Left ventricle myocardium inferior (tissue), 1 donor: ENCODE results near the gene CELF2. TPM values are rescaled to one million over a fixed set of nuclear protein-coding genes. Genes with fewer than 3 reads are reported as not detected.

Experiments
- DNase-seq: peaks from one replicate; pipeline ENCODE4 v3.0.0-alpha.2; 2020
- H3K27ac ChIP-seq: fragments of 200-600 bp; replicated peaks from 2 replicates; pipeline ENCODE4 v1.8.0; 2021
- H3K27me3 ChIP-seq: fragments of 200-600 bp; 2 replicates; pipeline ENCODE4 v1.8.0; 2021; ENCODE audit warnings: low read depth
- H3K36me3 ChIP-seq: fragments of 200-600 bp; 2 replicates; pipeline ENCODE4 v1.8.0; 2021
- H3K4me1 ChIP-seq: fragments of 200-600 bp; 2 replicates; pipeline ENCODE4 v1.8.0; 2021
- H3K4me3 ChIP-seq: fragments of 200-600 bp; 2 replicates; pipeline ENCODE4 v1.8.0; 2021; ENCODE audit warnings: mild to moderate bottlenecking, moderate library complexity
- H3K9me3 ChIP-seq: fragments of 200-600 bp; replicated peaks from 2 replicates; pipeline ENCODE4 v1.8.0; 2021
- intact Hi-C: fragments of 100-400 bp; cut with micrococcal nuclease; formaldehyde crosslinking; loops from one replicate; pipeline ENCODE4 v1.11.0; 2022
- total RNA-seq: library from RNA; stranded (reverse); fragmentation: NEBNext Ultra II Directional; extraction: Animal tissue kit (Norgen Biotek cat#: 25700); gene quantifications from one replicate; pipeline ENCODE4 v1.2.1, GENCODE V29; 2021
- TF ChIP-seq, protein P1 (sequence below): fragments of 200-600 bp; IDR thresholded peaks from 2 replicates; pipeline ENCODE4 v1.8.0; 2021; ENCODE audit warnings: antibody characterized with exemption, mild to moderate bottlenecking, borderline replicate concordance
- donor health status: DM: no; HTN: yes; CAD: no; lungs with severe emphysema.

The CELF2 gene
- total RNA-seq, 1 donor from 2014 or later: 74.9 TPM

DNA sequence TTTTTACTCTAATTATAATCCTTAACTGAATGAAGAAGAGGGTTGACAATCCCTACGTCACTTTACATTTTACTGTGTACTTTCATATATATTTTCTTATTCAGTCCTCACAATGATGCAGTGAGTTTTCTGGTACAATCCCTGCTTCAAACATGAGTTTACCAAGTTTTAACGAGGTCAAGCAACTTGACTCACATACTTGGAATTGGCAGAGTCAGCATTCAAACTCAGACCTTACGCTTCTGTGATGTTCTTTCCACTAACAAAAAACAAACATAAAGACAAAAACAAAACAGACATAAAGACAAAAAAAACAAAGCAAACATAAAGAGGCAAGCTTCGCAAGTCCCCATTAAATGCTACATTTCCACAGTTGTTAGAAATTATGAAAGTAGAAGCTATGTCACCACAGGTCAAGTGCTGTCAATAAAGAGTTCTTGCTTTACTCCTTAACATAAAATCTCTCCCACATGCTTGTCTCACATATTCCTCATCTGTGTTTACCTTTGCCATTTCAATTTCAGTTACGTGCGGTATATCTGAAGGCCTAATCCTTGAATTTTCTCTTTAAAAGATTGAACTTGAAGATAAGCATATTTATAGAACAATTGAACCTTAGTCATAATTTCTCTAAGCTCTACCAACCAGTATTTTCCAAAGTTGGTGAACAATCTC is 217.3 kb downstream of the CELF2 start:
- Histone ChIP-seq H3K4me3 (no peak overlapping the region), H3K9me3 (peaks cover 9% of the 10 kb centered on the region), H3K4me1 (peaks cover 47% of the 10 kb centered on the region), H3K27ac (no peak overlapping the region), H3K36me3 (peaks cover 8% of the 10 kb centered on the region), H3K27me3 (no peaks in the 10 kb centered on the region)
- TF ChIP-seq, protein P1, sequence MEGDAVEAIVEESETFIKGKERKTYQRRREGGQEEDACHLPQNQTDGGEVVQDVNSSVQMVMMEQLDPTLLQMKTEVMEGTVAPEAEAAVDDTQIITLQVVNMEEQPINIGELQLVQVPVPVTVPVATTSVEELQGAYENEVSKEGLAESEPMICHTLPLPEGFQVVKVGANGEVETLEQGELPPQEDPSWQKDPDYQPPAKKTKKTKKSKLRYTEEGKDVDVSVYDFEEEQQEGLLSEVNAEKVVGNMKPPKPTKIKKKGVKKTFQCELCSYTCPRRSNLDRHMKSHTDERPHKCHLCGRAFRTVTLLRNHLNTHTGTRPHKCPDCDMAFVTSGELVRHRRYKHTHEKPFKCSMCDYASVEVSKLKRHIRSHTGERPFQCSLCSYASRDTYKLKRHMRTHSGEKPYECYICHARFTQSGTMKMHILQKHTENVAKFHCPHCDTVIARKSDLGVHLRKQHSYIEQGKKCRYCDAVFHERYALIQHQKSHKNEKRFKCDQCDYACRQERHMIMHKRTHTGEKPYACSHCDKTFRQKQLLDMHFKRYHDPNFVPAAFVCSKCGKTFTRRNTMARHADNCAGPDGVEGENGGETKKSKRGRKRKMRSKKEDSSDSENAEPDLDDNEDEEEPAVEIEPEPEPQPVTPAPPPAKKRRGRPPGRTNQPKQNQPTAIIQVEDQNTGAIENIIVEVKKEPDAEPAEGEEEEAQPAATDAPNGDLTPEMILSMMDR: no peak
- intact Hi-C loops: no loop called here
- DNase-seq: no peak

DNA sequence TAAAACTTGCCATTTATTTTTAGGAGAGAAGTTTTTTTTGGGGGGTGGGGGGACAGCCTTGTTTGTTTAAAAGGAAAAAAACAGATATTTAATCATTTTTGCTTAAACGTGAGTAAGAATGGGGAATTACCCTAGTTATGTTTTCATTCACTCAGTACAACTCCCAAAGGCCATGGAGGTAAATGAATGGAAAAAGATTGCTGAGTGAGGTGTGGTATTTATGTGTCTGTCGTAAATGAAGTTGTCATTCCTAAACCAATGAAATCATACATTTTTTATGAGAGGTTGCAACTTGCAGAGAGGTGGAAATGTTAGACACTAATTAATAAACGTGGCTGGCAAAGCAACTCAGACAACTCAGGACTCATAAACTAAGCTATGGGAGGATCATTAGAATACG is 218.1 kb downstream of the CELF2 start:
- H3K27me3 ChIP-seq: no peaks in the 10 kb centered on the region
- H3K4me3 ChIP-seq: no peak overlapping the region
- no peak overlapping the region for H3K27ac ChIP-seq
- peaks cover 9% of the 10 kb centered on the region for H3K9me3 ChIP-seq
- TF ChIP-seq, protein P1: no peak
- peaks cover 47% of the 10 kb centered on the region for H3K4me1 ChIP-seq
- no peak for DNase-seq
- intact Hi-C loops: no loop called here
- peaks cover 8% of the 10 kb centered on the region for H3K36me3 ChIP-seq

DNA sequence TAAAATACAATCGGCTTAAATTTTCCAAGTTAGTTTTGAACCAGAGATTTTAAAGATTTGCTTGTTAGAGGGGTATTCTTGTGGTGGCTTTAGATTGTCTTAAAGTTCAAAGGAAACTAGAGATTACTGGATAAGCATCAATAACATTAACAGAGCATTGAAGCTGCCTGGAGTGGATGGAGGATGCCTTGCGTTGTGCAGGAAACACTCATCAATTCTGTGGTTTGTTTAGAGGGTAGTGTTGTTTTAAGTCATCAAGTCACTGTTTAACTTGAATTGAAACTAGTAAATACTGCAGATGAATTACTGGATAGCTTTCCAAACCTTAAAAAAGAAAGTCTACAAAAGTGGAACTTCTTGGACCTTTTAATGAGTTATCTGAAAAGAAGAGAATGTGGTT is 218.6 kb downstream of the CELF2 start:
- Histone ChIP-seq H3K4me3 (no peak overlapping the region), H3K27me3 (no peaks in the 10 kb centered on the region), H3K9me3 (peaks cover 9% of the 10 kb centered on the region), H3K27ac (no peak overlapping the region), H3K36me3 (peaks cover 8% of the 10 kb centered on the region), H3K4me1 (peaks cover 47% of the 10 kb centered on the region)
- DNase-seq: no peak
- intact Hi-C loops: no loop called here
- TF ChIP-seq, protein P1: no peak

DNA sequence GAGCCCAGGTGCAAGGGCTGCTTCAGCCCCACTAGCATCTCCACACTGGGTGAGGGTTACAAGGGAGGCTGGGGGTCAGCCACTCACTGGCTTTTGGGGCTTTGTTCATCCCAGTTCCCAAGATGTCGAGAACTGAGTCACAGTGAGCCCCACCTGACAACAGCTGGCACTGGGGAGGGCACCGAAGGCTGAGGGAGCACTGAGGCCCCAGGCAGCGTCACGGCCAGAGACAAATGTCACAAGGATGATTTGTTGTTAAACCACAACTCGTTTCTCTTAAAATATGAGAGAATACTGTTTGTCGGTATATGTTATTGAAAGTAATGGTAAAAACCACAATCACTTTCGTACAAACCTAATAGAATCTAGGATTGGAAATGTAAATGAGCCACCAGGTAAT is 219.9 kb downstream of the CELF2 start:
- H3K36me3 ChIP-seq: peaks cover 3% of the 10 kb centered on the region
- no peak overlapping the region for H3K27ac ChIP-seq
- peaks cover 4% of the 10 kb centered on the region for H3K9me3 ChIP-seq
- DNase-seq: no peak
- TF ChIP-seq, protein P1: no peak
- H3K4me3 ChIP-seq: no peak overlapping the region
- no peaks in the 10 kb centered on the region for H3K27me3 ChIP-seq
- peaks cover 60% of the 10 kb centered on the region for H3K4me1 ChIP-seq
- intact Hi-C loops: no loop called here

DNA sequence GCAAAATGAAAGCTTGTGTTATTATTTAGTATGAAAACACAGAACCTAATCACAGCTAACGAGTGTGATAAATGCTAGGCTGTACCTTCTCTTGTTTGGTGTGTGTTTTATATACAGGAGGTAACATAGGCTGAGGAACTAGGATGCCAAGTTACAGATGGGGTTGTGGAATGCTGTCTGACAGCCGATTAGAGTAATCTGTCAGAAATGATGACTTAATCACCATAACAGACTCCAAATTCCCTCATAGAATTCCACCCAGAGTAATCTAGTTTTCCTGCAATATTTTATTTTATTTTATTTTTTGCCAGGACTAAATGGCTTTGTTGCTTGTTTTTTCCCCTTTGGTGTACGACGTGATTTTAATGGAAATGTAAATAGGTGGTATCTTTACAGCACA is 221.2 kb downstream of the CELF2 start:
- TF ChIP-seq, protein P1: no peak
- H3K27ac ChIP-seq: peak overlapping the region; percentile 23
- H3K4me3 ChIP-seq: no peak overlapping the region
- H3K9me3 ChIP-seq: no peaks in the 10 kb centered on the region
- H3K27me3 ChIP-seq: no peaks in the 10 kb centered on the region
- intact Hi-C loops: no loop called here
- H3K36me3 ChIP-seq: no peaks in the 10 kb centered on the region
- peaks cover 73% of the 10 kb centered on the region for H3K4me1 ChIP-seq
- no peak for DNase-seq
